Stomach (tissue), 4 donors: ENCODE measurements around the gene TRIM16.
"Not testable (repeated sequence)": the region's sequence is repeated elsewhere in the genome, so short reads cannot be mapped to it uniquely, and the experiment has no call there.

Source experiments
- EP300 ChIP-seq: sonication (generic); formaldehyde crosslinking; IDR thresholded peaks from one replicate; pipeline ENCODE4 v1.6.1; 2017; ENCODE audit warnings: antibody characterized with exemption
- POLR2A ChIP-seq, 4 donors: fragments of 450-650 bp; IDR thresholded peaks; one replicate each; pipeline ENCODE4 v1.6.1; 2016; ENCODE audit warnings: antibody characterized with exemption in 4 of 4, control low read depth in 2 of 4, mild to moderate bottlenecking in 1 of 4, moderate library complexity in 1 of 4
- TF ChIP-seq, protein P1 (sequence below), 7 experiments: fragments of 450-650 bp in 4 of 7; fragments of 200-600 bp in 3 of 7; sonication (generic) in 3 of 7; IDR thresholded peaks; one replicate each; pipeline ENCODE4 v1.5.1; 2016 to 2019; ENCODE audit warnings: antibody characterized with exemption in 7 of 7, control low read depth in 2 of 7, mild to moderate bottlenecking in 1 of 7

DNA sequence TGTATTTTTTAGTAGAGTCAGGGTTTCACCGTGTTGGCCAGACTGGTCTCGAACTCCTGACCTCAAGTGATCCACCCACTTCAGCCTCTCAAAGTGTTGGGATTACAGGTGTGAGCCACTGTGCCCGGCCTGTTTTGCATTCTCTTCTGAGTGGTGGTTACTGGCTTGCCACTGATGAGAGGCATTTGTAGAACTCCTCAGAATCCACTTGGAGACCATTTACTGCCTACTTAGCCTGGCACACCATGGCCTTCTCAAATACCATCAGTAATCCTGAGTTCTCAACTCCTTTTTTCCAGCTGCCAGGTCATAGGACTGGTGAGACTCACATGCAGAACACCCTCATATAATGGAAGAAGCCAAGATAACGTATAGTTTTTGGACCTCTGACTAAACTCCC, 42.1 kb downstream of the TRIM16 start:
- TF ChIP-seq, protein P1, sequence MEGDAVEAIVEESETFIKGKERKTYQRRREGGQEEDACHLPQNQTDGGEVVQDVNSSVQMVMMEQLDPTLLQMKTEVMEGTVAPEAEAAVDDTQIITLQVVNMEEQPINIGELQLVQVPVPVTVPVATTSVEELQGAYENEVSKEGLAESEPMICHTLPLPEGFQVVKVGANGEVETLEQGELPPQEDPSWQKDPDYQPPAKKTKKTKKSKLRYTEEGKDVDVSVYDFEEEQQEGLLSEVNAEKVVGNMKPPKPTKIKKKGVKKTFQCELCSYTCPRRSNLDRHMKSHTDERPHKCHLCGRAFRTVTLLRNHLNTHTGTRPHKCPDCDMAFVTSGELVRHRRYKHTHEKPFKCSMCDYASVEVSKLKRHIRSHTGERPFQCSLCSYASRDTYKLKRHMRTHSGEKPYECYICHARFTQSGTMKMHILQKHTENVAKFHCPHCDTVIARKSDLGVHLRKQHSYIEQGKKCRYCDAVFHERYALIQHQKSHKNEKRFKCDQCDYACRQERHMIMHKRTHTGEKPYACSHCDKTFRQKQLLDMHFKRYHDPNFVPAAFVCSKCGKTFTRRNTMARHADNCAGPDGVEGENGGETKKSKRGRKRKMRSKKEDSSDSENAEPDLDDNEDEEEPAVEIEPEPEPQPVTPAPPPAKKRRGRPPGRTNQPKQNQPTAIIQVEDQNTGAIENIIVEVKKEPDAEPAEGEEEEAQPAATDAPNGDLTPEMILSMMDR (IDR thresholded peaks at IDR 0.05), result not testable (repeated sequence)
- TF ChIP-seq POLR2A (IDR thresholded peaks at IDR 0.05); EP300: not testable (repeated sequence)
